HCT116 (cell line): Measurements from ENCODE around the gene CPNE9. TPM values are rescaled to one million over a fixed set of nuclear protein-coding genes. Genes with fewer than 3 reads are reported as not detected.

Experiments used
- ATAC-seq: fragments of 200-7000 bp; cut with Tn5 transposase; 2 replicates; pipeline ENCODE4 v1.9.1; 2020; ENCODE audit warnings: mild to moderate bottlenecking, moderate library complexity
- BruUV-seq: library from RNA; stranded (reverse); fragments of 400-500 nt; replicated peaks from 2 replicates; lab custom pipeline; 2021; lab: Mats Ljungman, UMichigan
- CTCF ChIA-PET: fragments of 300-600 bp; sonication (Branson Sonifier 250); formaldehyde crosslinking; loops from one replicate; lab custom pipeline; 2021; ENCODE audit warnings: antibody characterized with exemption; lab: Charles Lee
- POLR2A ChIA-PET: fragments of 300-600, 350-600 bp; sonication (Branson Sonifier 250); formaldehyde crosslinking; loops from one replicate; lab custom pipeline; 2021; ENCODE audit warnings: antibody characterized with exemption; lab: Charles Lee
- RAD21 ChIA-PET, 2 experiments: fragments of 300-600 bp; sonication (Branson Sonifier 250); formaldehyde crosslinking; loops; one replicate each; lab custom pipeline; 2023; ENCODE audit warnings: low total read pairs in 2 of 2; ENCODE audit not compliant: uncharacterized antibody in 2 of 2, unreplicated experiment in 2 of 2, low non-redundant PET in 1 of 2; lab: Charles Lee
- DNase-seq: peaks from one replicate; pipeline ENCODE4 v3.0.0-alpha.2; 2010; ENCODE audit warnings: low read depth, low spot score
- H2AFZ ChIP-seq: fragments of 200-600 bp; shearing (Covaris generic), sonication (generic); 2 replicates; pipeline ENCODE4 v1.6.1; 2017; ENCODE audit warnings: low read depth, mixed run types, mixed read lengths, antibody characterized with exemption, low read length; ENCODE audit not compliant: poor library complexity, severe bottlenecking
- H3K27ac ChIP-seq: 2 replicates; pipeline ENCODE4 v1.5.1; 2012; ENCODE audit warnings: low read depth, low read length
- H3K27me3 ChIP-seq: fragments of 200-600 bp; sonication (generic); 2 replicates; pipeline ENCODE4 v1.6.1; 2016; ENCODE audit warnings: mixed run types, low read length, mixed read lengths; ENCODE audit not compliant: insufficient read depth
- H3K36me3 ChIP-seq, 2 experiments: fragments of 200-500 bp in 1 of 2; fragments of 200-600 bp in 1 of 2; sonication (Bioruptor generic) in 1 of 2; sonication (generic) in 1 of 2; 2 replicates each; pipeline versions ENCODE4 v1.5.1 to v1.6.1; 2014 to 2016; ENCODE audit warnings: low read length in 2 of 2, inconsistent platforms in 1 of 2, mixed read lengths in 1 of 2, mixed run types in 1 of 2; ENCODE audit not compliant: insufficient read depth in 2 of 2, control insufficient read depth in 1 of 2
- H3K4me1 ChIP-seq, 2 experiments: fragments of 200-600 bp in 1 of 2; sonication (generic) in 1 of 2; 2 replicates each; pipeline versions ENCODE4 v1.5.1 to v1.6.1; 2012 to 2017; ENCODE audit warnings: low read length in 2 of 2, inconsistent platforms in 1 of 2, mild to moderate bottlenecking in 1 of 2, mixed read lengths in 1 of 2, mixed run types in 1 of 2, moderate library complexity in 1 of 2; ENCODE audit not compliant: insufficient read depth in 2 of 2, control insufficient read depth in 1 of 2
- H3K4me2 ChIP-seq: fragments of 200-600 bp; sonication (generic); 2 replicates; pipeline ENCODE4 v1.6.1; 2017; ENCODE audit warnings: mixed run types, low read length, mixed read lengths
- H3K4me3 ChIP-seq, 2 experiments: fragments of 200-600 bp in 1 of 2; sonication (generic) in 1 of 2; replicated peaks in 1 of 2; 2 replicates each; pipeline ENCODE4 v1.5.1; 2011 to 2016; ENCODE audit warnings: low read length in 2 of 2, control low read depth in 1 of 2, low read depth in 1 of 2, mild to moderate bottlenecking in 1 of 2, mixed read lengths in 1 of 2, mixed run types in 1 of 2
- H3K79me2 ChIP-seq: fragments of 200-600 bp; sonication (generic); 2 replicates; pipeline ENCODE4 v1.6.1; 2017; ENCODE audit warnings: mild to moderate bottlenecking, mixed run types, low read length, moderate library complexity, mixed read lengths; ENCODE audit not compliant: insufficient read depth
- H3K9ac ChIP-seq: fragments of 200-600 bp; sonication (generic); 2 replicates; pipeline ENCODE4 v1.6.1; 2016; ENCODE audit warnings: low read length, mixed read lengths
- H3K9me2 ChIP-seq: fragments of 200-600 bp; sonication (generic), shearing (Covaris generic); 2 replicates; pipeline ENCODE4 v1.6.1; 2017; ENCODE audit warnings: mixed run types, mild to moderate bottlenecking, moderate library complexity; ENCODE audit not compliant: insufficient read depth
- H3K9me3 ChIP-seq, 2 experiments: fragments of 200-500 bp in 1 of 2; fragments of 200-600 bp in 1 of 2; sonication (Bioruptor generic) in 1 of 2; sonication (generic) in 1 of 2; 2 replicates each; pipeline ENCODE4 v1.6.1; 2014 to 2017; ENCODE audit warnings: low read length in 2 of 2, mixed read lengths in 2 of 2, inconsistent platforms in 1 of 2, low read depth in 1 of 2, mild to moderate bottlenecking in 1 of 2, mixed run types in 1 of 2, moderate library complexity in 1 of 2; ENCODE audit not compliant: control insufficient read depth in 1 of 2, insufficient read depth in 1 of 2
- H4K20me1 ChIP-seq: fragments of 200-600 bp; sonication (generic), shearing (Covaris generic); 2 replicates; pipeline ENCODE4 v1.6.1; 2017; ENCODE audit warnings: mixed run types, mild to moderate bottlenecking, moderate library complexity; ENCODE audit not compliant: insufficient read depth
- EGR1 ChIP-seq: IDR thresholded peaks from 2 replicates; pipeline ENCODE4 v1.6.1; 2012; ENCODE audit warnings: low read depth
- POLR2AphosphoS5 ChIP-seq: IDR thresholded peaks from 2 replicates; pipeline ENCODE4 v1.6.1; 2011; ENCODE audit warnings: mild to moderate bottlenecking, low read depth, low read length, moderate library complexity
- SP1 ChIP-seq: IDR thresholded peaks from 2 replicates; pipeline ENCODE4 v1.6.1; 2012; ENCODE audit warnings: low read depth
- intact Hi-C: fragments of 100-400 bp; cut with micrococcal nuclease; formaldehyde crosslinking; loops from 2 replicates; pipeline ENCODE4 v1.10.0; 2022
- total RNA-seq: library from RNA; stranded (reverse); gene quantifications from one replicate; pipeline ENCODE4 v1.2.1, GENCODE V29; 2021; ENCODE audit not compliant: unreplicated experiment
- TF ChIP-seq, protein P1 (sequence below): IDR thresholded peaks from 2 replicates; pipeline ENCODE4 v1.6.1; 2012

Gene CPNE9
- total RNA-seq, 1 experiment from 2014 or later, result 0.98 TPM

DNA sequence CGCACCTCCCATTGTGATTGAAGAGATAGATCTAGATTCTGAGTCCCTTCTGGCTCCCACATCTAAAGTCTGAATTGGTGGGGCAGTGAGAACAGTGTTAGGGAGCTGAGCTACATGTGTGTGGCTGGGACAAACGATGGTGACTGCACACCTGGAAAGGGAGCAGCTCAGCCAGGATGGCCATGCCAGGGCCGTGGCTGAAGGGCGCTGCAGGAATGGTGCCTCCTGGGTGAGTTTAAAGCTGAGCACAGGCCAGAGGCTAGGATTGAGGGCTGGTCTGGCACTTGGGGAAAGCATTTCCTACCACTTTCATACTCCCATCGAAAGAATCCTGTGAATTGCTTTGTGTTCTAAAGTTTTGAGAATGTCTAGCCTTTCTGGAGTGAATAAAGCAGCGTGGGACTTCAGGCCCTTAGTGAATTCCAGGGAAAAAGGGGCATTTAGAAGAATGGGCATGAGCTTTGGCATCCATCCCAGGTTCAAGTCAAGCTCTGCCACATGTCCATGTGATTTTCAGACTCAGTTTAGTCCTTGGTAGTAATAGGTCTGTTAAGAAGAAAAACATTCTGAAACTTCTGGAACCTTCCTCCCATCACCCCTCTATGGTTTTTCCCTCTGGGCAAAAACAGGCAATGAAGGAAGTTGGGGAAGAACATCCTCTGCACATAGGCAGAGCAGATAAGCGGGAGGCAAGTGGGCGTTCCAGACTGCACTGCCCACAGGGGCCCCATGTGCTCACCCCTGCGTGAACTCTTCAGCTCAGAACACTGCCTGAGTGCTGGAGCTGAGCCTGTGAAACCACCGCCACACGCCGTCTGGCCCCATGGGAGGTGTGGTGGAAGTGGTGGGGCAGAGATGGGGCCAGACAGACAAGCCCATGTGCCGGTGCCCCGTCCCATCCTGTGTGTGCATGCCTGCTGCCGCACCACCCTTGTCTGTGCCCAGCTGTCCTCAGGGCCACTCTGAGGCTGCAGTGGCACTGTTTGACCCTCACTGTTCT, 12.9 kb upstream of the CPNE9 start:
- no TSS peak for BruUV-seq
- no peak for DNase-seq
- Histone ChIP-seq H3K27me3 (no peaks in the 10 kb centered on the region), H4K20me1 (no peaks in the 10 kb centered on the region), H2AFZ (no peak overlapping the region), H3K27ac (no peak overlapping the region), H3K9me2 (no peaks in the 10 kb centered on the region), H3K4me3 (no peak overlapping the region), H3K4me1 (no peaks in the 10 kb centered on the region), H3K9ac (no peak overlapping the region), H3K79me2 (no peaks in the 10 kb centered on the region), H3K4me2 (no peak overlapping the region), H3K9me3 (no peaks in the 10 kb centered on the region), H3K36me3 (peaks cover 5 to 11% of the 10 kb centered on the region in 2 experiments; a peak in 2 of 4 replicates)
- ChIA-PET RAD21 (no interaction called here), POLR2A (no interaction called here), CTCF (no interaction called here)
- TF ChIP-seq, protein P1, sequence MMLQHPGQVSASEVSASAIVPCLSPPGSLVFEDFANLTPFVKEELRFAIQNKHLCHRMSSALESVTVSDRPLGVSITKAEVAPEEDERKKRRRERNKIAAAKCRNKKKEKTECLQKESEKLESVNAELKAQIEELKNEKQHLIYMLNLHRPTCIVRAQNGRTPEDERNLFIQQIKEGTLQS, result no peak
- TF ChIP-seq SP1 (no peak), EGR1 (no peak), POLR2AphosphoS5 (no peak)
- no peak for ATAC-seq
- intact Hi-C loops, result no loop called here

DNA sequence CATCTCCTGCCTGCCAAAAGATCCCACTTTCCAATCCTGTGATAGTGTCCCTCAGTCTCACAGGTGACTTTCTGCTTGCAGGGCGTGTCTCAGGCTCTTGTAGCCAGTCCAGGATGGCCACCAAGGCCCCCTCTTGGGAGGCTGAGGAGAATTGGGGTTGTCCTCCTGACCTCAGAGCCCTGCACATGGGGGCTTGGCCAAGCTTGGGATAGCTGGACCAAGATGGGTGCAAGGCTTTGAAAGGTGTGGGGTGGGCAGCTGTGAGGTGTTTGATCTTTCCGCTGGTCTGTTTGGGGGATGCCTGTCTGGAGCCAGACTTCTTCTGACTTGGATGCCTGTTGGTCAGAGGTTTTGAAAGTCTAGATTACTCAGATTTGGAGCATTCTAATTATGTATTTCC, 12.0 kb upstream of the CPNE9 start:
- RAD21 ChIA-PET, result no interaction called here
- Histone ChIP-seq H3K9me3 (no peaks in the 10 kb centered on the region), H3K4me3 (no peak overlapping the region), H3K79me2 (no peaks in the 10 kb centered on the region), H3K9me2 (no peaks in the 10 kb centered on the region), H3K36me3 (peaks cover 5 to 11% of the 10 kb centered on the region in 2 experiments; a peak in 2 of 4 replicates), H4K20me1 (no peaks in the 10 kb centered on the region), H2AFZ (no peak overlapping the region)
- no peak for DNase-seq
- BruUV-seq, result no TSS peak
- no peak for ATAC-seq
- TF ChIP-seq POLR2AphosphoS5, result no peak
- TF ChIP-seq, all 23 proteins: peak for 0
- CTCF ChIA-PET, result no interaction called here
- no peak overlapping the region for H3K4me2 ChIP-seq
- H3K4me1 ChIP-seq, result no peaks in the 10 kb centered on the region
- POLR2A ChIA-PET, result no interaction called here
- no peaks in the 10 kb centered on the region for H3K27me3 ChIP-seq
- H3K27ac ChIP-seq, result no peak overlapping the region
- intact Hi-C loops, result no loop called here
- no peak overlapping the region for H3K9ac ChIP-seq
